Mesenteric fat pad (tissue), 1 donor: ENCODE measurements around the gene SGIP1. TPM values are rescaled to one million over a fixed set of nuclear protein-coding genes. Genes with fewer than 3 reads are reported as not detected.

Experiments used
- DNase-seq: peaks from one replicate; pipeline ENCODE4 v3.0.0-alpha.2; 2020; ENCODE audit warnings: low spot score
- total RNA-seq: library from RNA; stranded (reverse); fragmentation: NEBNext Ultra II Directional; extraction: Animal tissue kit (Norgen Biotek cat#: 25700); gene quantifications from one replicate; pipeline ENCODE4 v1.2.1, GENCODE V29; 2021
- donor health status: DM: yes; HTN: yes; CAD: no.

The SGIP1 gene
- total RNA-seq, 1 donor from 2014 or later: 4.2 TPM

DNA sequence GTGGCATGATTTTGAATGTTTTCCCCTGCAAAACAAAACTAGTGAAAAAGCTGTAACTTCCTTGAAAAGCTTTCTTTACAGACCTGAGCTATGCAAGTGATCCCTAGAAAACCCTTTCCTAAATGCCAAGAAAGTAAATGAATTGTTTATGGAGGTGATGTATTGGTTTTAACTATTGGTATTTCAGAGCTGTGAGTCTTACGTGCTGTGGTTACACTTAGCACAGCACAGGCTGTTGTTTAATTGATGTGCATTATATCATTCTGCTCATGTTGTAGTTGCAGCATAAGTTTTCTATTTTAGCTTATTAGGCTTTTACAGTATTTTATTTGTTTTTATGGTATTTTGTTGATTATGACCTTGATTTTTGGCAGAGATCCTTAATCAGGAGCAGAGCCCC is 144.2 kb downstream of the SGIP1 start:
- DNase-seq: no peak

GRCh38 chr1:66679140-66679539 is 145.2 kb downstream of the SGIP1 start:
- no peak for DNase-seq

DNA sequence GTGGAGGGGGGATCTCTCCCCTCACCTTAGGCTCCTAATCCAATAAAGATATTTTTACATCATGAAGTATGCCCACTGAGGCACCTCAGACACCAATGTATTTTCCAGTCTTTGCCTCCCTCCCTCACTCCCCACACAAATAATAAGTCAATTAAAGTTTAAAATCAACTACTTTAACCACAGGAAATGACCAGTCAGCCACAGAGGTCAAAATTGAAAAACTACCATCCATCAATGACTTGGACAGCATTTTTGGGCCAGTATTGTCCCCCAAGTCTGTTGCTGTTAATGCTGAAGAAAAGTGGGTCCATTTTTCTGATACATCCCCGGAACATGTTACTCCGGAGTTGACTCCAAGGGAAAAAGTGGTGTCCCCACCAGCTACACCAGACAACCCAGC is 147.7 kb downstream of the SGIP1 start:
- no peak for DNase-seq

DNA sequence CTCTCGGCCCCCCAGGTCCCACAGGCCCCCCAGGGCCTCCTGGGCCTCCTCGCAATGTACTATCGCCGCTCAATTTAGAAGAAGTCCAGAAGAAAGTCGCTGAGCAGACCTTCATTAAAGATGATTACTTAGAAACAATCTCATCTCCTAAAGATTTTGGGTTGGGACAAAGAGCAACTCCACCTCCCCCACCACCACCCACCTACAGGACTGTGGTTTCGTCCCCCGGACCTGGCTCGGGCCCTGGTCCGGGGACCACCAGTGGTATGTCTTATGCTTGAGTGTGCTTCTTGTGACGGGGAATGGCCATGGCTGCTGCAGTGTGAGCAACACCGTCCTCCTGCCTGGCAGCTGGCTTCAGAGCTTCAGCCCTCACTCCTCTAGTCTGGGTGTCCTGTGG is 148.2 kb downstream of the SGIP1 start:
- no peak for DNase-seq

DNA sequence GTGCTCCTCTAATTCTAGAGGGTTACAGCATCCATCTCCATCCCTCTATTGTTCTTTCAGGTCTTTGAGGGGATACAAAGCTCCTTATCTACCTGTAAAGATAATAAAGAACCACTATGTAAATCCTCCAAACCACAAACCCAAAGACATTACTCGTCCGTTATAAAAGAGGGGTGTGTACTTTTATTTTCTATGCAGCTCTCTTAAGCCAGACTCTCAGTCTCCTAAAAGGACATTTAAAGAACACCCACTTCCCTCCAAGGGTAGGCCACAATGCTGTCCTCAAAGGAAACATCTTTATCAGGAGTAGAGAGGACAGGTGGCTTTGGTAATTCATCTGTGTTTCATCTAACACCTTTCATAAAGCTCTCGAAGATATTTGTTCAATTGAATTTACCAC is 150.4 kb downstream of the SGIP1 start:
- DNase-seq: no peak

DNA sequence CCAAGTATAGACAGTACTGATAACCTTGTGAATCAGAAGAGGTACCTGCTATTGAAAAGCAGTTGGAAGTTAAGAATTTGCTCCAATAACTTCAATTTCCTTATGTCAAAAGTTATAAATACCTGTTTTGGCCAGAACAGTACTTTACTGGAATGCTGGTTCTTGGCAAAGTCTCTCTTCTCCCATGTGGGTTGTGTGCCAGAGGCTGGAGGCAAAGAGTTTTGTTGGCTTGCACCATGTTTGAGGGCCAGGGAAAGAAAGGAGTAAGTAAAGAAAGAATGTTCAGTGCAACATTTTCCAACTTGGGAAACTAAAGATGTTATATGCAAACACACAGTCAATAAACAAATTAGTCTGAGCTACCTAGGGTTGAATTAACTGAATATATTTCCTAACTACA is 151.3 kb downstream of the SGIP1 start:
- no peak for DNase-seq

DNA sequence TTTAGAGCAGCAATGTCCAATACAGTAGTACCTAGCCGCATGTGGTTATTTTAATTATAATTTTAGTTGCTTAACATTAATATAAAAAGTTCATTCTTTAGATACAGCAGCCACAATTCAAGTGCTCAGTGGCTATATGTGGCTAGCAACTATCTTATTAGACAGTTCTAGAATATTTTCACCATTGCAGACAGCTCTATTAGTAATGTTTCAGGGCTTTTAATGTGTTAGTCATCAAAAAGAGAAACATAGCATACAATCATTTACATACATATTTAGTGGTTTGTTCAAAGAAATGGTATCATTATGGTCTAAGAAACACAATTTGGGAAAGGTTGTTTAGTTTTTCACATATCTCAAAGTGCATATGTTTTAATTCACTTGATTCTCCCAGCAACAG is 151.7 kb downstream of the SGIP1 start:
- DNase-seq: no peak

DNA sequence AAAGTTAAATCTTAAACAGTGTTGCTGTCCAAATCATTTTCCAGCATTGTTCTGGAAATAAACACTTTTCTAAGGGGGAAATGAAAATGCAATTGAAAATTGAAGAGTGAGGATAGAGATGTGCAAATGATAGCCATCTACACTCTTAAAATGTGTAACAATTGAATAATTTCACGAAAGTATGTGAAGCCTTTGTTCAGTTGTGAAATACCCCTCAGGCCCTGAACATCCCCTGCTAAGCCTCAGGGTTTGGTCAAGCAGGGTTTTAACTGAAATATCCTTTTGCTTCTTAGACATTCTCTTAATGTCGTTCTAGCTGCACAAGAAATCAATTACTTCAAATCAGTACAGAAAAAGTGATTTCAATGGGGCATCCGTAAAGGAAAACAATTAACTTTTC is 152.5 kb downstream of the SGIP1 start:
- no peak for DNase-seq

DNA sequence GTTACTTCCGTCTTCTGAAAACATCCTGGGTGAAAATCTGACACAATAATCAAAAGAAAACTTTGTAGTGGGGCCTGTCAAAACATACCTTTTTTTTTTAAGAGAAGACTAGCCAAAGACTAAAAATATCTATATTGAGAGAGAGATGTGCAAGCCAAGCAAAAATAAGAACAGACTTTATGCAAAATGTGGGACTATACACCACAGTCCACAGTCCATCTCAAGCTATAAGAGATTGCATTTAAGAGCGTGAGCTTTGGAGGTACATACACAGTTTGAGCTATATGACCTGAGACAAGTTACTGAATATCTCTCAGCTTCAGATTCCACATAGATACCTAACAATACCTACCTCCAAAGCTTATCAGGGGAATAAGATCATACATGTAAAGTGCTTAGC is 153.4 kb downstream of the SGIP1 start:
- DNase-seq: no peak

- no peak for DNase-seq
Measured at GRCh38 chr1:66690666-66691381, 156.9 kb downstream of the SGIP1 start.

DNA sequence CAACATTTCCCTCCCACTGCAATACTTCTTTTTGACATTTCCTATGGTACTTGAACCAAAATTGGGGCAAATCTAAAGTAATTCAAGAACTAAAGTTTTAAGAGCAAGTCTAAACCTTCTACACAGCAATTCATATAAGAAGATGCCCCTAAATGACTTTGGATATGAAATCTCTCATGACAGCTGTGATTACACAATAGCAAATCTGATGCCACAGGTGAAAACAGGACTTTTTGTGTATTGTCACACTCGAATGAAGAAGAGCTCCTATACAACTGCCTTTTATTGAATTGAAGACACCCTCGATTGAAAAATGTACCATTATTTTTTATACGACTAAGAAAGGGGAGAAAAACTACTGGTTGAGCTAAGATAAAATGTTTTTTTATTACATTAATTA is 158.7 kb downstream of the SGIP1 start:
- DNase-seq: no peak

DNA sequence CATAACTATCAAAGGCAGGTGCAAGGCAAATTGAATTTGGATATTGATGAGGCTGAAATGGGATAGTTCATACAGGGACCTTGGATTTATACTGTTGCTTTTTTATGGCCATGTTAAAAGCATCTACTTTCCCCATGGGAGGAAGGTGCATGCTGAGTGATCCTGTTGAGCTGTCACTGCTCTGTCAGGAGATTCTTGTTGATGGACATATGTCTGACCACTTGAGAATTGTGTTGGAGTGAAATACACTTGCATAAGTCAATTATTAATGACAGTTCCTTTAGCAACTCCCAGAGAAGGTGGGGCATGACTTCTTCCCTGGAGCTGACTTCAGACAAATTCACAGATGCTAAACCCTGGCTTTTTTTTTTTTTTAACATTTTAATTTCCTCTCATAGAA is 159.9 kb downstream of the SGIP1 start:
- DNase-seq: no peak

- no peak for DNase-seq
Measured at GRCh38 chr1:66695116-66695515, 161.2 kb downstream of the SGIP1 start.

DNA sequence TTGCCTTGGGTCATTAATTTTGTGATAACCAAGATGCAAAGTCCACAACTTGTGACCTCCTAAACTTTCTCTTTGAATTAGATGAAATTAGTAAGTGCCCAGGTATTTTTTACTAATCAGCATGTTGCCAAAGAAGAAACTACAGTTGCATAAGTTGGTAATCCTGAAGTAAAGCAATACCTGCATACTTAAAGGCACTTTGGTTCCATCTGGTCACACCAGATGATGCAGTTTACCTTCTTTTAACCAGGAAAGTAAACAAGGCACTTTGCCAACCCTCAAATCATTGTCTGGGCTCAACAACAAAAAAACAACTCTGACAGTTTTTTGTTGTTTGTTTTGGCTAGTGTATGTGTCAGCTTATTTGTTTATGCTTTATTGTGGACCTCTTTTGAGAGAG is 162.8 kb downstream of the SGIP1 start:
- no peak for DNase-seq

- DNase-seq: no peak
Measured at GRCh38 chr1:66699213-66699612, 165.3 kb downstream of the SGIP1 start.

GRCh38 chr1:66704177-66704875 is 170.4 kb downstream of the SGIP1 start:
- no peak for DNase-seq

DNA sequence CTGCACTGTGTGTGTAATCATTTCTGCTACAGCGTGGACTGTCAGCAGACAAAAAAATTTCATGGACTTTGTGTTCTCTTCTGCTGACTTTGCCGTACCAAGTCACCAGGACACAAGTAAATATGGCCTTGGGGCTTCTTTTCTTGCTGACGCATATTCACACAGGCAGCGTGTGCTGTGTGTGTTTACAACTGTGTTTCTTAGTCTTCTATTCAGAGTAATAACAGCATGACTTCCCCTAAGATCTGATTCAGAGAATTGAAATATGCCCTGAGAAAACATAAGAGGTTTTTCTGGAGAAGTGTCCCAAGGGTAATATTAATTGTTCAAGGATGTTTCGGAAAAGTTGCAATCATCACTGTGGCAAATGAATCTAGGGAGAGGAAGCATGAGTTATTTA is 171.2 kb downstream of the SGIP1 start:
- DNase-seq: no peak

- no peak for DNase-seq
Measured at GRCh38 chr1:66711420-66711819, 177.5 kb downstream of the SGIP1 start.

GRCh38 chr1:66712839-66713238 is 178.9 kb downstream of the SGIP1 start:
- no peak for DNase-seq

GRCh38 chr1:66723985-66724384 is 190.0 kb downstream of the SGIP1 start:
- no peak for DNase-seq

GRCh38 chr1:66725885-66726665 is 192.1 kb downstream of the SGIP1 start:
- DNase-seq: no peak

- no peak for DNase-seq
Measured at GRCh38 chr1:66728021-66728420, 194.1 kb downstream of the SGIP1 start.
